NCI-H69 (cell line): Measurements from ENCODE around the gene MUC4.
"Not testable (repeated sequence)": the region's sequence is repeated elsewhere in the genome, so short reads cannot be mapped to it uniquely, and the experiment has no call there.

Experiments
- DNase-seq: peaks from one replicate; lab custom pipeline; 2025; lab: John Stamatoyannopoulos, UW

Gene MUC4

DNA sequence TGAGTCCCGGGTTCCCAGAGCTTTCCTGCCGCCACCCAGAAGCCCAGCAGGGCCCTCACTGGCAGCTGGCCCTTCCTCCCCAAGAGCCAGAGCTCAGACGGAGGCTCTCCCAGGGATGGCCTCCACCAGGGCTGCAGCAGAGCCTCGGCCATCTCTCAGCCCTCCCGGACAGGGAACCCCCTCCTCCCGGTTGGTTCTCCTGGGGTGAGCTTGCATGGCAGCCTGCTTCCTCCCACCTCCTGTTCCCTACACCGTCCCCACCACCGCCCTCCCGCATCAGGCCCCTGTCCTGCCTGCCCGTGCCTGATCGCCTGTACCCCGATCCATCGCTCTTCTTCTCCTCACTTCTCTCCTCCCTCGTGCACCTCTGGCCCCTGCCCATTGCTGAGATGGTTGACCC is 24.1 kb upstream of the MUC4 start:
- DNase-seq: no peak

DNA sequence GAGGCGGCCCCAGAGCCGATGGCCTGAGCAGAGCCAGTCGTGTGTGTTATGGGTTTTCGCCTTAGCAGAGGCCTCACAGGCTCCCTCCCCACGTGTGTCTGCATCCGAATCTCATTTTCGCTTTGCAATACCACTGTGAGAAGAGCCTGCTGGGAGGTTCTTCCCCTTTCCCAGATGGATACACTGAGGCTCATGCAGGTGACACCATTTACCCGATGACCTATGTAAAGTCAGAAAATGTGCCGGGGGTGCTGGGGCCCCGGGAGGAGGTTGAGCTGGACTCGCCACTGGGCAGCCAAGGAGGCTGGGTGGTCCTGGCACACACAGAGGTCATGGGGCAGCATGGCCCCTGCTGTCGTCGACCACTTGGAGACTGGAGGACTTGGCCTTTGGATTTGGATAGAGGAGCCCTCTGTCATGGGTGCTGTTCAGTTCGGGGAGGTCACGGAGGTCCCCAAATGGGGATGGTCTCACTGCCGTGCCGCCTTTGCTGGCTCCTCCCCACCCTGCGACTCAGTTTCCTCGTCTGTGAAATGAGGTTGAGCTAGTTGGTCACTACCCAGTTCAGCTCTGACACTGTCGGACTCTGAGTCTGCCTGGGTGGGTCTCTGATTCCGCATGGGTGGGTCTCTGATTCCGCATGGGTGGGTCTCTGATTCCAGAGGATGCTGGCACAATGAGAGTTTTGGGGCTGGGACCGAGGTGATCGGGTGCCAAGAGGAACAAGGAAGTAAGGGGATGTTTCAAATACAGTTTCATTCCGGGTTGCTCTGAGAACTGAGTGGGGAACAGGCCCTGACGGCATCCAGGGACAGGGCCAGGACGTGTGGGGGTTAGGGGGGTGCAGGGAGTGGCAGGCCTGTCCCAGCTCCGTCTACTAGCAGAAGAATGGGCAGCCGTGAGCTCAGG is 23.2 kb upstream of the MUC4 start:
- no peak for DNase-seq

DNA sequence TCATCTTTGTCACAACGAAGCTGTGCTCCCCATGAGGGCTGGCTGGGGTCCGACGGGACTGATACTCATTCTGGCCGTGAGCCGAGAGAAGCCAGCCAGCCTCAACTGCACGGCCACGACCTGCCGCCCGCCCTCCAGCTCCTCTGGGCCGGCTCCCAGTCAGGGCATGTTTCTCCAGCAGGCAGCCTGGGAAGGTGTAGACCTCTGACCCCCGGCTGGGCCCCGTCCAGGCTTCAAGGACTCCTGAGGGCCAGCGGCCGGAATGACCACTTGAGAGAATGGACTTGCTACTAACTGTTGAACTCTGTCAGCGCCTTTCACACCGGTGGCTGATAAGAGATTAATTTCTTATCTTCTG is 18.1 kb upstream of the MUC4 start:
- no peak for DNase-seq

DNA sequence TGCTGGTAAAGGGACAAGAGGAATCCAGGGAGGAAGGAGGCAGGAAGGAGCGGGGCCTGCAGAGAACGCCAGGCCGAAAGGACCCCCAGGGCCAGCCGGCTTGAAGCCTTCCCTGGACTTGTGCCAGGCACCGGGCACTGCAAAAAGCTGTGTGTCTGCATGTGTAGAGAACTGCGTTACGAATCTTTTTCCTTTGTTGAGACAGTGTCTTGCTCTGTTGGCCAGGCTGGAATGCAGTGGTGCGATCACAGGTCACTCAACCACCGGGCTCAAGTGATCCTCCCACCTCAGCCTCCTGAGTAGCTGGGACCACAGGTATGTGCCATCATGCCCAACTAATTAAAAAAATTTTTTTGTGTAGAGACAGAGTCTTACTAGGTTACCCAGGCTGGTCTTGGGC is 17.0 kb upstream of the MUC4 start:
- no peak for DNase-seq

DNA sequence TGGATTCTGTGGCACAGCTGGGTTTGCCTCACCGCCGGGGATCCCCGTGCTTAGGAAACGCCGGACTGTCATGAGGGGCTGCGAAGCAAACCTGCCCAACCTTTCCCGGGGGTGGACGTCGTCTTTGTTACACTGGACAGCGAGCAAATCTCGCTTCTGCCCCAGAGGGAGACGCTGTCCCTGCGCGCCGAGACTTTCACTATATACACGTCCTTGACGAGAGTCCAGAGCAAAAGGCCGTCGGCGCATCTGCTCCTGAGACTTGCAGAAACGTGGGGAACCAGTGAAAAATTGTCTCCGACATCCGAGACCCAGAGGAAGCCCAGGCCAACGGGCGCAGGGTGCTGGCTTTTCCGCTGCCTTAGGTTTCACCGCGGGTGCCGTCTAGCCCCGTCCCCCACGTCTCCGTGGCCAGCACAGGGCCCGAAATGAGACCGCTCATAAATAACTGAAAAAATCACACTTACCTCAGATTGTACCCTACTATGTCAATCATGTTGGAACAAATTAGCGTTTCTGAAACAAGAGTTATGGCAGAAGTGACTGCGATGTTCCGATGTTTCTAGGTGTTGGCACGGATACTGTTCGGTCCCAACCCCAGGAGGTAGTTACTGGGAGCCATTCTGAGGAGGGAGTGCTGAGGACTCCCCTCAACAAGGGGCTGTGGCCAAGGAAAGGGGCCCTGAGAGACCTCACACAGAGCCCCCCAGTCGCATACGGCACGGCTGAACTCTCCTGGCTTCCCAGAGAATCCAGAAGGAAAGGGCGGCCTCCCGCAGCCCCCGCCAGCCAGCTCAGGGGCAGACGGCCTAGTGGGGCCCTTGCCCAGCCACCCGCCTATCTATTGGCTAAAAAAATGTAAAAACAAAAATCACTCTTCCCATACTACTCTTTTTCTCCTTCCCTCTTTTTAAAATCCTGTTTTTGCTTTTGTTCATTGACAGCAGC is 14.4 kb upstream of the MUC4 start:
- DNase-seq: no peak

DNA sequence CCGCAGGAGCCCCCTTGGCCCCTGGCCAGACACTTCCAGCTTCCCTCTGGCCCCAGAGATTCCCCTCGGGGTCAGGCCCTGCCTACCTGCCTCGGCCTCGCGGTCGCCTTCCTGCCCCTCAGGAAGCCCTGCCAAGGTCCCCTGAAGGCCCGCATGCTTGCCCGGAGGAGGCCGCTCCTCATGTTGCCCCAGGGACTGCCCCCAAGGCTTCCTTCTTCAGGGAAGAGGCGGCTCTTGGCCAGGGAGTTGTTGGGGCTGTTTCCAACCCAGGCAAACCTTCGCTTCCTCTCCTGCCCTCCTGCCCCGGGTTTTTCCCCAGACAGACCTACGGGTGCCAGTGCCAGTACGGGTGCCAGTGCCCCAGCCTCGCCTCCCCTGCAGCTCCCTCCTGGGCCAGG is 13.5 kb upstream of the MUC4 start:
- DNase-seq: no peak

DNA sequence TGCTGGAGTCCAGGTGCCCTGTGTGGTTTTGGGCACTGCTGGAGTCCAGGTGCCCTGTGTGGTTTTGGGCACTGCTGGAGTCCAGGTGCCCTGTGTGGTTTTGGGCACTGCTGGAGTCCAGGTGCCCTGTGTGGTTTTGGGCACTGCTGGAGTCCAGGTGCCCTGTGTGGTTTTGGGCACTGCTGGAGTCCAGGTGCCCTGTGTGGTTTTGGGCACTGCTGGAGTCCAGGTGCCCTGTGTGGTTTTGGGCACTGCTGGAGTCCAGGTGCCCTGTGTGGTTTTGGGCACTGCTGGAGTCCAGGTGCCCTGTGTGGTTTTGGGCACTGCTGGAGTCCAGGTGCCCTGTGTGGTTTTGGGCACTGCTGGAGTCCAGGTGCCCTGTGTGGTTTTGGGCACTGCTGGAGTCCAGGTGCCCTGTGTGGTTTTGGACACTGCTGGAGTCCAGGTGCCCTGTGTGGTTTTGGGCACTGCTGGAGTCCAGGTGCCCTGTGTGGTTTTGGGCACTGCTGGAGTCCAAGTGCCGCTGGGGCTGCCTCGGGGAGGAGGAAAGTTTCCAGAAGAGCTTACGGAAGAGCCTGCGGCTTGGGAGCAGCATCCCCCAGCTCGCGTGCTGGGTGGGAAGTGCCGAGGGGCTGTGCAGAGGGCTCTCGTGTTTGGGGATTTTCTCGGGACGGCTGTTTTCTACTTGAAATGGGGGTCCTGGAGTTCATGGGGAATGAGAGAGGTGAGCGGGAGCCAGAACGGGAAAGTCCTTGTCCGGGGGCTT is 12.9 kb upstream of the MUC4 start:
- not testable (repeated sequence) for DNase-seq

DNA sequence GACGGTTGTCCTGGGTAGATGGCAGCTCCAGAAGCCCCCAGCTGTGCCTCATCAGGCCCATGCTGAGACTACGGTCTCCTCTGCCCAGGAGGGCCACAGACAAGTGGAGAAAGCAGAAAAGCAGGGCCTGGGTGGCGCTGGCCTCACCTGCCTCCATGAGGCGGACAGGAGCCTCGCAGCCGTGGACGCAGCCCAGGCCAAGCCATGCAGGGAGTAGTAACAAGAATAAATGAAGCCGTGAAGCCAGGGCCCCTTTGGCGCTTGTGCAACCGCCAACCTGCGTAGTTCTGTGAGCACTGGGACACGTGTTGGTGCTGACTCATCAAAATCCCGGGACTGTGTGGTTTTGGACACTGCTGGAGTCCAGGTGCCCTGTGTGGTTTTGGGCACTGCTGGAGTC is 12.3 kb upstream of the MUC4 start:
- no peak for DNase-seq

DNA sequence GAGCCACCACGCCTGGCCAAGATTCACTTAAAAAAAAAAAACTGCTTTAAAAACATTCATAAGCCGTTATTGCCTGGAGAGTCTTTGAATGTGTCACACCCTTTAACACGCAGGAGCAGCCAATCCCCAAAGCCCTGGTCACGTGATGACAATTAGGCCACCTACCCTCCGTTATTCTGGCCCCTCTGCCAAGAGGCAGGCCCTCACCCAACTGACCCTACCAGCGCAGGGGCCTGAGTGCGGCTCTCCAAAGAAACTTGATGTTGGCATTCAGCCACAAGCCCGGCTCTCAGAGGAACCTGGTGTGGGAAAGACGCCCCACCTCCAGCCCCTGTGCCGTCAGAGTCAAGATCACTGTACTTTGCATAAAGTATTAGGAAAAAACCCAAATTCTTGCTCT is 11.6 kb upstream of the MUC4 start:
- DNase-seq: peak; percentile 23

DNA sequence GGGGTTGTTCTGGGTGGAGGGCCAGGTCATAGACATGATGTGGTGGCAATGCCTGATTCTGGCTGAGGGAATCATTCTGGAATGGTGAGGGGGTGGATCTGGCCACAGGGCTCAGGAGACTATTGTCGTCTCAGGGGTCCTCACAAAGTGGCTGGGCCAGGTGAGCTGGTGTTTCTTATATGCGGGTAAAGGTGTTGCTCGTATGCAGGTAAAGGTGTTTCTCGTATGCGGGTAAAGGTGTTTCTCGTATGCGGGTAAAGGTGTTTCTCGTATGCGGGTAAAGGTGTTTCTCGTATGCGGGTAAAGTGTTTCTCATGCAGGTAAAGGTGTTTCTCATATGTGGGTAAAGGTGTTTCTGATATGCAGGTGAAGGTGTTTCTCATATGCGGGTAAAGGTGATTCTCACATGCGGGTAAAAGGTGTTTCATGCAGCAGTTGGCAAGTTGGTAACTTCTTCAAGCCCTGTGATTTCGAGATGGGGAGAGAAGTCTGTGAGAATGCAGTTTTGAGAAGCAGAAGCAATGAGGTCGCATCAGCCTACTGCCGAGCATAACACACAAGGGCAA is 10.5 kb upstream of the MUC4 start:
- no peak for DNase-seq

DNA sequence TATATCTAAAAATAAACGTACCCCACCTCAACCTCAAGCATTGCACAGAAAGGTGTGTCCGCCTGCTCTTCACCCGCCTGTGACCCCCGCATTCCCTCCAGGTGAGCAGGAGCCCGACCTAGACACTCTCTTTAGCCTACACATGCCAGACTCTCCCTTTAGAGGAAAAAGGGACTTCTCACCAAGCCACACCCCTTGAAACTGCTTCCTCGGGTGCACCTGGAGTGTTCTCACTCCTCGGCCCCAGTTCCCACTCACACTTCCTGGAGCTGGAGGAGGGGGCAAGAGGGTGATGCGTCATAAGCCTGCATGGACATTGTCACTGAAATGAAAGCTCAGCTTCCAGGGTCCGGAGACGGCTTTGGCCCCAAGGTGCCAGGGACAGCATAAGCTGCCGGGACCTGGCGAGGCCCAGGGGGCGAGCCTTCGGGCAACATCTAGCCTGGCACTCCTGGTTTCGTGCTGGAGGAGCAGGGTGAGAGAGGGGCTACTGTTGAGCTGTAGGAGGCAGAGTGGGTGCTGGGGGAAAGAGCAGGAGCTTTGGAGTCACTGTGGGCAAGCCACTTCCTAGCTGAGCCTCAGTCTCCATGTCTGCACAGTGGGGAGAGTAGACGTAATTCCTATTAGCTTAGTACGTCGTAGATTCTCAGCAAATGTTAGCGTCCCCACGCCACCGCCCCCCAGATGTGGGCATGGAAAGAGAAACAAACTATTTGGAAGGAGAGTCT is 9.8 kb upstream of the MUC4 start:
- no peak for DNase-seq

DNA sequence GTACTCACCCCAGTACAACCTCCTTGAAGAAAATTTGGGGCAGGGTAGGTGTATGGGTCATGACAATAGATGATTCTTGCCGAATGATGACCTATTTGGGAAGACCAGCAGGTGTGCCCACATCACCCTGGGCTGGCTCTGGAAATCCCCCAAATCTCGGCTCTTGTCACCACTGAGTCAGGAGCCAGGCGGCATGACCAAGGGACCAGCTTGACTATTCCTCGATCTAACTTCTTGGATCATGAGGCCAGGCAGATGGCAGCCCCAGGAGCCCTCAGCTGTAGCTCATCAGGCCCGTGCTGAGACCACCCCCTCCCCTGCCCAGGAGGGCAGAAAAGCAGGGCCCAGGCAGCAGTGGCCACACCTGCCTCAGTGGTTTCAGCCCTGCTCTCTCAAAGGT is 9.2 kb upstream of the MUC4 start:
- no peak for DNase-seq

DNA sequence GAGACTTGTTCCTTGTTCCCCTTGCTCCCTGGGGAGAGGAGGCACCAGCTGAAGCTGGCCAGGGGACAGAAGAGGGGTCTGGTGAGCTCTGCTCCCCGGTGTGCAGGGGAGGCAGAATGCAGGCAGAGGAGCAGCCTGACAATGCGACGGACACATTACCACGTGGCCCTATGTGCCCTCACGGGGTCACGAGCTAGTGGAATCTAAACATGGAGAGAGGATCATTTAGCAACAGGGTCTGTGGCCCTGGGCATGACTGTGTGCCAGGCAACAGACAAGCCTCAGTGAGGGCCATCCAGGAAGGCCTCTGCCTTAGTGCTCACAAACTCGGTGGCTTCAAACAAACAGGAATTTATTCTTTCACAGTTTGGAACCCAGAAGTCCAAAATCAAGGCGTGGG is 8.5 kb upstream of the MUC4 start:
- no peak for DNase-seq

DNA sequence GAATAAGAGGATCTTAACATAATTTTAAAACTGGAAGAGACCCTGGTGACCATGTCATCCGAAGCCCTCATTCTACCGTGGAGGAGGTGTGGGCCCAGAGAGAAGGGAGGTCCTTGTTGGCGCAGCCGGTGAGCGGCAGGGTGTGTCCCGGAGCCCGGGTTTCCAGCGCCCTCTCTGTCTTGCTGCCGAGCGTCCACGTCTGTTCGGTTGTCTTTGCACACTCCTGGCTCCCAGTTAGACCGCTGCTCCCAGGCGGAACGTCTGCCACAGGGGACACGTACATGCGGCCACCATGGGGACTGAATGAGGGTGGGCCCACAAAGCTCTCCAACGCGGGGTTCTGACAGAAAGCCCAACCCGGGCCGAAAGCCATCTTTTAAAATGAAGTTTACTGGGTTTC is 6.6 kb upstream of the MUC4 start:
- no peak for DNase-seq

DNA sequence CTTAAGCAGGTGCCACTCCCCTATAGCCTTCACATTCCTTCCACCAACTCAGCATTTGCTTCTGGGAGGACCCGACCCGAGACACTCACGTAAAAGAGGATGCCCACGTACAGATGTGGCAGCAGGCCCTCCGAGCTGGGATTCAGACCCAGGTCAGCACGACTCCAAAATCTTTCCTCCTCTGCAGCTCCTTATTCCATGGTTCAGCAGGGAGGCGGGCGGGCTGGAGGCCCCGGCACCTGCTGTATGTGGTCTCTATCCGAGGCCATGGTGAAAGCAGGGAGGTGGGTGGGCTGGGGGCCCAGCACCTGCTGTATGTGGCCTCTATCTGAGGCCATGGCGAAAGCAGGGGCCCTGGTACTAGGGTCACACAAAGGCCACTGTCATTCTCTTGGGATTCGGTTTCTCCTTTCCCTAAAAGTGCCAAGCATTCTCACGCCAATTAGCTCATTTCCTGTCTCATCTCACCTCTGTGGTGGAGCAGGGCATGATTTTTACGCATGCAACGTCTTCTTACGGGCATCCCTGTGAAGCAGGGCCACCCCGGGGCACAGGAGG is 5.9 kb upstream of the MUC4 start:
- no peak for DNase-seq

DNA sequence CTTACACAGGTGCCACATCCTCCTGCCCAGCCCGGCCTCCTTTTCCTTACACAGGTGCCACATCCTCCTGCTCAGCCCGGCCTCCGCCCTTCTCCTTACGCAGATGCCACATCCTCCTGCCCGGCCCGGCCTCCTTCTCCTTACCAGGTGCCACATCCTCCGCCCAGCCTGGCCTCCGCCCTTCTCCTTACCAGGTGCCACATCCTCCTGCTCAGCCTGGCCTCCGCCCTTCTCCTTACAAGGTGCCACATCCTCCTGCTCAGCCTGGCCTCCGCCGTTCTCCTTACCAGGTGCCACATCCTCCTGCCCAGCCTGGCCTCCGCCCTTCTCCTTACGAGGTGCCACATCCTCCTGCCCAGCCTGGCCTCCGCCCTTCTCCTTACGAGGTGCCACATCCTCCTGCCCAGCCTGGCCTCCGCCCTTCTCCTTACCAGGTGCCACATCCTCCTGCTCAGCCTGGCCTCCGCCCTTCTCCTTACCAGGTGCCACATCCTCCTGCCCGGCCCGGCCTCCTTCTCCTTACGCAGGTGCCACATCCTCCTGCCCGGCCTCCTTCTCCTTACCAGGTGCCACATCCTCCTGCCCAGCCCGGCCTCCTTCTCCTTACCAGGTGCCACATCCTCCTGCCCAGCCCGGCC is 4.7 kb upstream of the MUC4 start:
- DNase-seq: not testable (repeated sequence)

DNA sequence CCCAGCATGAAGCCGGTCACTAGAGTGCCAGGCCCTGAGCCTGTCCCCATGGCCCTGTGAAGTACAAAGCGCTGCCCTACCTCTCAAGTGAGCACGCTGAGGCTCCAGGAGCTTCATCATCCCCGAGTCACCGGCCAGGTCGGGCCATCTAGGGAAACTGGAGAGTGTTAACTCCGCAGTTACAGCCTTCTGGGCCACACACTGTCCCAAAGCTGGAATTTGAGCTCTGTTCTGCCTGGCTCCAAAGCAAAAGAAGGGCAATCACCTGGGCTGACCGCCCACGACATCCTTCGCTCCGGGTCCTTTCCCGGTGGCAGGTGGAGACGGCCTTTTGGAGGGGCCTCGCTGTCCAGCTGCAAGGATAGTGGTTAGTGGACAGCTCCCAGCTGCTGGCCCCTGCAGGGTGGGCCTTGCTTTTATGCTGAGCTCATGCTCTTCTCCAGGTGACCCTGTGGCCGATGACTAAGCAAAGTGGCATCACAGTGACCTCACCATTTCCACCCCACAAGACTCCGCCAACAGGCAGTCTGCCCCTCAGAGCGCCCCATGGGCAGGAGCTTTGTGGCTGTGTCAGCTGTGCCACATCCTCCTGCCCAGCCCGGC is 3.5 kb upstream of the MUC4 start:
- DNase-seq: no peak

DNA sequence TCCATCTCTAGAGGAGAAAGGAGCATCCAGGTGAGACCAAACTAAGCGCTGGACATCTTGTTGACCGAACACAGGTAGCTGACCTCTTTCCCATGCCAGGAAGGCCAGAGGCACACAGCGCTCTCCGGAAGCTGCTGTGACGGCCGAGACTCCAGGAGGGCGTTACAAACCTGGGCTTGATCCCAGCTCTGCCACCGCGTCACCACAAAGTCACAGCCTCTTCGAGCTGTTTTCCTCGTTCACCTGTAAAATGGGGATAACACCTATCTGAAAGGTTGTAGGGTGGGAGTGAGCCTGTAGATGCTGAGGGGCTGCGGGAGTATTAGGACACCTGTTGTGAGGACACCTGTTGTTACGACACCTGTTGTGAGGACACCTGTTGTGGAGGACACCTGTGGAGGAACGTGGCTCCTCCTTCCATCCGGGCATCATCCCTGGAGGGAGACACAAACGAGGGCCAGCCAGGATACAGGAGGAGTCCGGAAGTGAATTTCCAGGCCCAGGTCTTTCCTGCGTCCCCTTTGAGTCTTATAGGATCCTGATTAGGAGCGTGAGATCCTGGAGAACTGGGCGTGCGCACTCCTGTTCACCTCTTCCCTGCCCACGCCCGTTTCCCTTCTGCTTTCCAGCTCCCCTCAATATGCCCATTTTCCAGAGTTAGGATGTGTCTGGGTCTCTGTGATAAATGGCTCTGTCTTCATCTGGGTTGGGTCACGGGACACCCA is 2.3 kb upstream of the MUC4 start:
- DNase-seq: no peak

DNA sequence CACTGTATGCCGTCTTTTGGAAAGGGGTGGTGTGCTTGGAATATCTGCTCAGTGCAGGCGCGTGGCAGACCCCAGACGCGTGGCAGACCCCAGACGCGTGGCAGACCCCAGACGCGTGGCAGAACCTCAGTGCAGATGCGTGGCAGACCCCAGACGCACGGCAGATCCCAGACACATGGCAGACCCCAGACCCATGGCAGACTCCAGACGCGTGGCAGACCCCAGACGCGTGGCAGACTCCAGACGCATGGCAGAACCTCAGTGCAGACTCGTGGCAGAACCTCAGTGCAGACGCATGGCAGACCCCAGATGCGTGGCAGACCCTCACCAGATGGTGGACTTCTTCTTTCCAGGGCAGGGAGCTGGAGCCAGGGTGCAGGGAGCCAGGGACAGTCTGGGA is 637 bp upstream of the MUC4 start:
- DNase-seq: no peak
